GM13977 (cell line): ENCODE results near the gene ZNF607.
"Not testable (repeated sequence)": the region's sequence is repeated elsewhere in the genome, so short reads cannot be mapped to it uniquely, and the experiment has no call there.

ENCODE experiments used
- DNase-seq: peaks from one replicate; pipeline ENCODE4 v3.0.0; 2012; ENCODE audit warnings: low spot score
- in situ Hi-C: fragments of 300-500 bp; cut with MboI; formaldehyde crosslinking; loops from one replicate; pipeline ENCODE4 v1.12.0; 2022; ENCODE audit warnings: low sequenced_read_pairs, low pct_unique_long_range_greater_than_20kb, mixed read lengths, inconsistent platforms; ENCODE audit not compliant: unreplicated experiment
- TF ChIP-seq, protein P1 (sequence below): IDR thresholded peaks from 2 replicates; pipeline ENCODE4 v1.5.1; 2012; ENCODE audit warnings: mild to moderate bottlenecking, control low read depth; ENCODE audit not compliant: insufficient read depth; ENCODE audit errors: extremely low read depth, missing control alignments

ZNF607 gene

DNA sequence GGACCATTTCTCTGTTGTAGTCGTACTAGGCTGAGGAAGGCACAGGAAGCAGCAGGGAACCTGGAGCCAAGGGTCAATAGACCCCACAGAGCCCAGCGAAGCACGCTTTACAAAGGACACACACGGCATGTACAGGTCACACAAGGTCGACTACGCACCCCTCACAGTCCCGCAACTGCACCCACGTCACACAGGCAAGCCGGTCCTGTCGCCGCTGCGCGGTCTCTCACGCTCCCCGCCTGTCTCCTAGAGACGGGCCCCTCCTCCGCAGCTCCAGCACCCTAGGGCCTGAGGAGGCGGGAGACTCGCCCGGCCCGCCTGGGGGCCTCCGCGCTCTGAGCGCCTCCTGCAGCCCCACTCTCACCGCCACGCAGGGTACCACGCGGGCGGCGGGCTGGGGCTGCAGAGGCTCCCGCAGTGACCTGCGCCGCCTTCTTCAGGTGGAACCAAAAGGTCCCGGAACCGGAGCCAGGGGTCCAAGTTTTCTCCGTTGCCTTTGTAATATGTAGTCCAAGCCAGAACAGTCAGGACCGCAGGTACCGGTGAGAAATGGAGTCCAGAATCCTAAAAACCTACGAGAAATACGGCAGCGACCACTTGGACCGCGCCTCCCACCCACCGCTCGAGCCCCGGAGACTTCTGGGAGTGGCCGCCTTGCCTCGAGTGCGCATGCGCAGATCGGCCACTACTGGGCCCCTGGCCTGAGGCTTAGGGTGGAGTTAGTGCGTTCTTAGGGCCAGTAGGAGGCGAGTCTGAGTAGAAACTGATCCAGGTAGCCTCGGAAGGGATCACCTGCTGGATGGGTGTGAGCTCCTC is at the start of gene ZNF607:
Gene ZNF607, minus strand, starts transcription at position 651 of the 816 bp plus-strand sequence. CDS start 8,143 bp downstream, outside the sequence.
- in situ Hi-C loops = no loop called here
- DNase-seq = peak; percentile 95
- TF ChIP-seq, protein P1, sequence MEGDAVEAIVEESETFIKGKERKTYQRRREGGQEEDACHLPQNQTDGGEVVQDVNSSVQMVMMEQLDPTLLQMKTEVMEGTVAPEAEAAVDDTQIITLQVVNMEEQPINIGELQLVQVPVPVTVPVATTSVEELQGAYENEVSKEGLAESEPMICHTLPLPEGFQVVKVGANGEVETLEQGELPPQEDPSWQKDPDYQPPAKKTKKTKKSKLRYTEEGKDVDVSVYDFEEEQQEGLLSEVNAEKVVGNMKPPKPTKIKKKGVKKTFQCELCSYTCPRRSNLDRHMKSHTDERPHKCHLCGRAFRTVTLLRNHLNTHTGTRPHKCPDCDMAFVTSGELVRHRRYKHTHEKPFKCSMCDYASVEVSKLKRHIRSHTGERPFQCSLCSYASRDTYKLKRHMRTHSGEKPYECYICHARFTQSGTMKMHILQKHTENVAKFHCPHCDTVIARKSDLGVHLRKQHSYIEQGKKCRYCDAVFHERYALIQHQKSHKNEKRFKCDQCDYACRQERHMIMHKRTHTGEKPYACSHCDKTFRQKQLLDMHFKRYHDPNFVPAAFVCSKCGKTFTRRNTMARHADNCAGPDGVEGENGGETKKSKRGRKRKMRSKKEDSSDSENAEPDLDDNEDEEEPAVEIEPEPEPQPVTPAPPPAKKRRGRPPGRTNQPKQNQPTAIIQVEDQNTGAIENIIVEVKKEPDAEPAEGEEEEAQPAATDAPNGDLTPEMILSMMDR = peak; percentile 63

GRCh38 chr19:37763488-37763887 is 43.9 kb upstream of the ZNF607 start:
- DNase-seq = no peak
- in situ Hi-C loops = no loop called here
- TF ChIP-seq, protein P1 = no peak

DNA sequence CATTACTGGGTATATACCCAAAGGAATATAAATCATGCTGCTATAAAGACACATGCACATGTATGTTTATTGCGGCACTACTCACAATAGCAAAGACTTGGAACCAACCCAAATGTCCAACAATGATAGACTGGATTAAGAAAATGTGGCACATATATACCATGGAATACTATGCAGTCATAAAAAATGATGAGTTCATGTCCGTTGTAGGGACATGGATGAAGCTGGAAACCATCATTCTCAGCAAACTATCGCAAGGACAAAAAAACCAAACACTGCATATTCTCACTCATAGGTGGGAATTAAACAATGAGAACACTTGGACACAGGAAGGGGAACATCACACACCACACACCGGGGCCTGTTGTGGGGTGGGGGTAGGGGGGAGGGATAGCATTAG is 38.1 kb upstream of the ZNF607 start:
- in situ Hi-C loops, DNase-seq: not testable (repeated sequence)

- DNase-seq = no peak
- TF ChIP-seq, protein P1 = no peak
- in situ Hi-C loops = no loop called here
Measured at GRCh38 chr19:37738371-37738770, 18.8 kb upstream of the ZNF607 start.

DNA sequence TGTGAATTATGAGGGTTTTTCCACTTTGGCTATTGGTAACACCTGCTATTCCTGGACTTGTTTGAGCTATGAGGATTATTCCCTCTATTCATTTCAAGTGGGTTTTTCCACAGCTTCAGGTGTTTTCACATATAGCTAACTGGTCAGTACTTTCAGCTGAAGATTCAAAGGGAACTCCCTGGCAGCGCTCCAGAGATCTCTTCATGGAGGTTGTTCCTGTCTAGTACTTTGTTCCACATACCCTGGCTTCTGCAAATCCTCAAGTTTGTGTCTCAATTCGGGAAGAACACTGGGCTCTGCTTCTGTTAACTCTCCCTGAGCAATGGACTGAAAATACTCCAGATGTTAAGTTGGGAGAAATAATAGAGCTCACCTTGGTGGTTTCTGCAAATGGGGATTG is 5.6 kb upstream of the ZNF607 start:
- in situ Hi-C loops = no loop called here
- DNase-seq = no peak
- TF ChIP-seq, protein P1 = no peak

DNA sequence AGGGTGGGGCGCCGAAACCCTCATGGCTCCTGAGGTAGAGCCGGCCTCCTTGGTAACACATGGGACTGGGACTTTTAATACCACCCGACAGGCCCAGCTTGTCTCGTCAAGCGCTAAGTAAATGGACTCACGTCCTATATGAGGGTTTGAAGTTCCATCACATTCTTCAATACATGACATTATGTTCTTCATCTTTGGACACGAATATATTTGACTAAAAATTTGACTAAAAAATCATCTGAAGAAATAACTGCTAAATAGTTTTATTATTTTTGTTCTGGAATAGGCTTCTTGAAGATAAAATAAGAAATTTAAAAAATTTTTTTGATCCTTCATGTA is 335 bp upstream of the ZNF607 start:
- TF ChIP-seq, protein P1 = no peak
- DNase-seq = no peak
- in situ Hi-C loops = no loop called here

DNA sequence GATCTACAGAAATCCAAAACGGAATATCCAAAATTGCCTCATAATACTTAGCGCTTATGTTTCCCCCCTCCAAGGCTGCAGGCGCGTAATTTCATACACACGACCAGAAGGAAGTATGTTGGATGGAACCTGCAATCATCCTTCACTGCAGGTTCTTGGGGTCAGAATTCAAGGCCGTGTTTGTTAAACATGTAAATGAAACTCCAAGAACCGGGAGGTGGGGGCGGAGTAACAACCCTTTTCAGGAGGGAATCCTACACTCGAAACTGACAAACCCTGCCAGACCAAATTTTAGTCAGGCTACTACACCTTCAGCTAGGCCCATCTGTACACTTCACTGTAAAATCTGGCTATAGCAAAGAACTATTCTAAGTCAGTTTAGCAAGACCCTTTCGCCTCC is 1.3 kb downstream of the ZNF607 start:
- no peak for DNase-seq
- in situ Hi-C loops = no loop called here
- TF ChIP-seq, protein P1 = no peak
